NCI-H2029 (cell line): ENCODE results near the gene SIPA1L3.
A peak's percentile ranks its signal among the peaks of the same experiment; 100 is the strongest.
"Not testable (repeated sequence)": the region's sequence is repeated elsewhere in the genome, so short reads cannot be mapped to it uniquely, and the experiment has no call there.

Source experiments
- DNase-seq: peaks from one replicate; lab custom pipeline; 2025; lab: John Stamatoyannopoulos, UW

SIPA1L3 gene

DNA sequence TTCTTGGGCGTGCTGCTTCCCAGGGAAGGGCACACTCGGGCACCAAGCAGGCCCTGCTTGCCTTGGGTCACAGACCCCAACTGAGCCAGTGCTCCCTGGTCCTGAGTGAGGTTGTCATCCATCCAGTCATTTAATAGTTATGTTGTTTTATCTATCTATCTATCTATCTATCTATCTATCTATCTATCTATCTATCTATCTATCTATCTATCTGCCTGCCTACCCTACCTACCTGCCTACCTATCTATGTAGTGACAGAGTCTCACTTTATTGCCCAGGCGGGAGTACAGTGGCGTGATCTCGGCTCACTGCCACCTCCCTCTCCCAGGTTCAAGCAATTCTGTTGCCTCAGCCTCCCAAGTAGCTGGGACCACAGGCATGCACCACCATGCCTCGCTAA is 164.0 kb downstream of the SIPA1L3 start:
- not testable (repeated sequence) for DNase-seq

DNA sequence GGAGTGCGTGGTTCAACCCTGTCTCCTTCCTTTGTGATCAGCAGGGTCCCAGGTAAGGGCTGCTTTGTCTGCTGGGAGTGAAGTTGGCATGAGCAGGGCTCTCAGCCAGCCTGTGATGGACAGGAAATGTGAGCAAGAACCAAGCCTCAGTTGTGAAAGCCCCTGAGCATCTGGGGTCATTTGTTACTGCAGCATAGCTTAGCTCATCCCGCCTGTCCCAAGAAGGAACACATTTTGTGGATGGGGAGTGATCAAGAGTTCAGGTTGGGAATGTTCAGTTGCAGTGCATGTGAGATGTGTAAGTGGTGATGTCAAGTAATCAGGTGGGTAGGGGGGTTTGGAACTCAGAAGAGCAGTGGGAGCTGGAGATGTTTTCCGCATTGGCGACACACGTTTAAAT is 164.6 kb downstream of the SIPA1L3 start:
- DNase-seq = no peak

DNA sequence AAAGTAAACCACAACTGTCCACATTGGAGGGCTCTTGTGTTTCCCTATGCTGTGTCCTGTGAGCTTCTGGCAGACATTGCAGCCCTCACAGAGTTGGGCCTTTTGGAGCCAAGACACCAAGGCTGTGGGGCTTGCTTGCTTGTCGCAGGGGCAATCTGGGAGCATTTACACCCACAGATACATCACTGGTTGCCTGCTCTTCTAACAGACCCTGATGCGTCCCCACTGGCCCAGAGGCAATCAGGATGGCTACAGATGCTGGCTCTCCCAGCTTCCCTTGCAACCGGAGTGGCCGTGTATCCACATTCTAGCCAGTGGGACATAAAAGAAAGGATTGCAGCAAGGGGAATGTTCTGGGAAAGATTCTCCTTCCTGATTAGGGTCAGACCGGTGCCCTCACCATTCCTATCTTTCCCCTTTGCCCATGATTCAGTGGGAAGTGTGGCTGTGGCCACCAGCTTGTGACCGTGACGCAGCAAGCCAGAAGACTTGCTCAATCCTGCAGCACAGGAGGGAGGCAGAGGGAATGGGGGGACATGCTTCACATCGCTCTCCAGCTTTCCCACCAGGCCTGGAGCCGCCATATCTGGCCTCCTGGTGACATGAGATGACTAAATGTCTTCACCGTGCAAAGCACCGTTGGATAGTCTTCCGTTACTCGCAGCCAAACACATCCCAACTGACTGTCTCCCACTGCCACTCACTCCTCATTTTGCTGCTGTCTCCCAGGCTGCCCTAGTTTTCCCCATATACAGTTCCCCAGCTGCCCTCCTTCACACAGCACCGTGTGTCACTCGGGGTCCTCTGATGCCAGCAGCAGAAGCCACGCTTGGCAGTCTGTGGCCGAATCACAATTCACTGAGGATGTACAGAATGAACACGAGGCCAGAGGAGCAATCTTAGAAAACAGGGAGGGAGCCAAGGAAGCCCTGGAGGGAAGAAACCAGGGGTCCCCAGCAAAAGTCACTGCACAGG is 166.1 kb downstream of the SIPA1L3 start:
- DNase-seq = no peak

- no peak for DNase-seq
Observed at GRCh38 chr19:38073841-38074685, 167.1 kb downstream of the SIPA1L3 start.

GRCh38 chr19:38076337-38076736 is 169.3 kb downstream of the SIPA1L3 start:
- no peak for DNase-seq

DNA sequence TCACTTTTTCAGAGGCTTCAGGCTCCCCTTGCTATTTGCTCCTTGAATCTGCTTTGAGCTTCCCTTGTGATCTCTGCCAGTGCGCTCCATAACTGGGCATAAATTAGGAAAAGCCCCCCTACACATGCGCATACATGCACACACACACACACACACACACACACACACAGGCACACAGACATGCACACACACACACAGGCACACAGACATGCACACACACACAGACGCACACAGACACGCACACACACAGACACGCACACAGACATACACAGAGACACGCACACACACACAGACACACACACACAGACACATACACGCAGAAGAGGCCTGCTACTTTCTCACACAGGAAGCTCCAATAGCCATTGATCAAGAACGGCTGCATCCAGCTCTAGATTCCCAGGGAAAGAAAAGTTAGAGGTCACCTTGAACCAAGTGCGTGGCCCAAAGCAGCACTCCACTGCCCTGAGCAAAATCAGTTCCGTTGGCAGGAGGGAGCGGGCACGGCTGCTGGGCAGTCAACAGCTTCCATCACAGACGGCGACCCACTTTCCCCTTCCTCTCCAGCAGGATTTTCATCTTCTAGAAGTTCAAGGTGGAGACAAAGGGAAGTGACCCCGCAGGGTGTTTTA is 171.4 kb downstream of the SIPA1L3 start:
- no peak for DNase-seq

- peak; percentile 88 for DNase-seq
Observed at GRCh38 chr19:38079926-38080380, 172.9 kb downstream of the SIPA1L3 start.

GRCh38 chr19:38081547-38082255 is 174.7 kb downstream of the SIPA1L3 start:
- DNase-seq = no peak

- no peak for DNase-seq
Observed at GRCh38 chr19:38082256-38083118, 175.5 kb downstream of the SIPA1L3 start.

- DNase-seq = no peak
Observed at GRCh38 chr19:38084196-38084595, 177.2 kb downstream of the SIPA1L3 start.

- DNase-seq = no peak
Observed at GRCh38 chr19:38089440-38089839, 182.4 kb downstream of the SIPA1L3 start.

- peak; percentile 11 for DNase-seq
Observed at GRCh38 chr19:38093154-38093553, 186.1 kb downstream of the SIPA1L3 start.

DNA sequence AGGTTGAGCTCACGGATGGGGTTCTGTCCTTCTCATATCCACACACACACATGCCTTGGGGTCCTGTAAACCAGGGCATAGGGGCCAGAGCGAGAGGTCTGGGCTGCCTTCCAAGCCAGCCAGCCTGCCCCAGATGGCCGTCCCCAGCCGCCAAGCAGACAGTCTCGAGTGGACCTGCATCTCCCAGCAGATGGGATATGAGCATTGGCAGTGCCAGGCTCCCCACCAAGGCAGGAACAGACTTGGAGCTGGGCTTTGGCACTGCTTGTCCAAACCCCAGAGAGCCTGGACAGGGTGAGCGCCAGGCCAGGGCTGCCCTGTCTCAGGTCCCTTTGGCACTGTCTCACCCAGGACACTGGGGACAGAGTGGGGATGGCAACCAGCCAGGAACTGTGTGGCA is 186.6 kb downstream of the SIPA1L3 start:
- peak; percentile 63 for DNase-seq

- peak; percentile 82 for DNase-seq
Observed at GRCh38 chr19:38095411-38096308, 188.7 kb downstream of the SIPA1L3 start.

GRCh38 chr19:38099966-38100365 is 193.0 kb downstream of the SIPA1L3 start:
- no peak for DNase-seq

DNA sequence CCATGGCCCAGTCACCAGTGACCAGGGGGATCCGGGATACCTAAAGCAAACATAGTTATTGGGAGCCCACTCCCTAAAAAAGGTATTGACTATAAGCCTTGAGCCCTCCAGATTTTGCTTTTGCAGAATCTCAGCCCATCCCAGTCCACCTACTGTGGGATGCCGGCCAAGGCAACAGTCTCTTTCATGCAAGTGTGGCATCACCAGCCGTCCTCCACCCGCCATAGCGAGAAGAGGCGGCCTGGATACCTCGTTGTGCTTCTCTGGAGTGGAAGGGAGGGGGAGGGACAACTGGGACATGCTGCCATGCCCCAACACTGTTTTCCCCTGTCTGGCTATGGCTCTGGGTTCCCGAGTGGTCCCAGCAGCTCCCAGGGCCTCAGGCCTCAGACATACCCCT is 193.6 kb downstream of the SIPA1L3 start:
- no peak for DNase-seq

- no peak for DNase-seq
Observed at GRCh38 chr19:38101723-38102122, 194.7 kb downstream of the SIPA1L3 start.

DNA sequence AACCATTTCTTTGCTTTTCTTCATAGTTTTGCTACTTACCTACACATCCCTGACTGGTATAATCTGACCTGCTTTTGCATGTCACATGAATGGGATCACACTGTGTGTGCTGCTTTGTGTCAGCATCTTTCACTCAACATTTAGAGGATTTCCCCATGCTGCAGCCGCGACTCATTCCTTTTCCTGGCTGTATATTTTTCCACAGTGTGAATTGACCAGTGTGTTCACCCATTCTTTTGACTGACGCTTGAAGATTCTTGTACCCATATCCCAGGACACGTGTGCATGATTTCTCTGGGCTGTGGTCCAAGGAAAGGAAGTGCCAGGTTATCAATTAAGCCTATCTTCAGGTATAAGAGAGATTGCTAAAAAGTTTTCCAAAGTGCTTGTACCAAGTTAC is 198.6 kb downstream of the SIPA1L3 start:
- no peak for DNase-seq

GRCh38 chr19:38107129-38107528 is 200.1 kb downstream of the SIPA1L3 start:
- DNase-seq = no peak

DNA sequence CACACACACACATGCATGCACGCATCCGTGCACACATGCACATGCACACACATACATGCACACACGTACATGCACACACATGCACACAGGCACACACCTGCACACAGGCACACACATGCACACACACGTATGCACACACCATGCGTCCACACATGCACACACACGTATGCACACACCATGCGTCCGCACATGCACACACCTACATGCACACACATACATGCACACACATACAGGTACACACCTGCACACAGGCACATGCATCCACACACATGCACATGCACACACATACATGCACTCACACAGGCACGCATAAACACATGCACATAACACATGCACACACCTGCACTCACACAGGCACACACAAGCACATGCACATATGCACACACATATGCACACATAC is 204.9 kb downstream of the SIPA1L3 start:
- no peak for DNase-seq
